Gastrocnemius medialis (tissue), 4 donors: ENCODE data around the gene MAGEB17.

Experiments used
- POLR2A ChIP-seq, 2 donors: fragments of 450-650 bp; IDR thresholded peaks; one replicate each; pipeline ENCODE4 v1.6.1; 2017; ENCODE audit warnings: antibody characterized with exemption in 2 of 2, mild to moderate bottlenecking in 2 of 2, moderate library complexity in 2 of 2
- TF ChIP-seq, protein P1 (sequence below), 5 experiments: fragments of 450-650 bp in 3 of 5; fragments of 200-600 bp in 2 of 5; sonication (generic) in 2 of 5; IDR thresholded peaks in 4 of 5; conservative IDR thresholded peaks in 1 of 5; 1 replicate in 4 of 5; 2 replicates in 1 of 5; pipeline ENCODE4 v1.5.1; 2016 to 2019; ENCODE audit warnings: antibody characterized with exemption in 5 of 5, mild to moderate bottlenecking in 3 of 5, moderate library complexity in 3 of 5

DNA sequence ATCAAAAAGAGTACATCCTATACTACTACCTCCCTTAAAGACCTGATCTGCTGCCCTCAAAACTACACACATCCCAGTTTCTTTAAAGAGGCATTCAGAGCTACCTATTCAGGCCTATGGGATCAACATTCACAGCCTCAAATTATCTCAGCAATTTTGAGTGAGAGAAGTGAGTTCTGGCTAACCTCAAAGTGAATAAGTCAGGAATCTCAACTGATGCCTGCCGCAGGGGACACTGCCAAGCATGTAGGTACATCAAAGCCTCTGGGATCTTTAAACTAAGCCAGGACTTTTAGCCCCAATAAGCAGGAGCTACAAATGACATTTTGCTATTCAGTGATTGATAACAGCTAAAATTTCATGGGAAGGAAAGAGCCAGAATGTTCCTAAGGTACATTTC, 32.3 kb upstream of the MAGEB17 start:
- TF ChIP-seq, protein P1, sequence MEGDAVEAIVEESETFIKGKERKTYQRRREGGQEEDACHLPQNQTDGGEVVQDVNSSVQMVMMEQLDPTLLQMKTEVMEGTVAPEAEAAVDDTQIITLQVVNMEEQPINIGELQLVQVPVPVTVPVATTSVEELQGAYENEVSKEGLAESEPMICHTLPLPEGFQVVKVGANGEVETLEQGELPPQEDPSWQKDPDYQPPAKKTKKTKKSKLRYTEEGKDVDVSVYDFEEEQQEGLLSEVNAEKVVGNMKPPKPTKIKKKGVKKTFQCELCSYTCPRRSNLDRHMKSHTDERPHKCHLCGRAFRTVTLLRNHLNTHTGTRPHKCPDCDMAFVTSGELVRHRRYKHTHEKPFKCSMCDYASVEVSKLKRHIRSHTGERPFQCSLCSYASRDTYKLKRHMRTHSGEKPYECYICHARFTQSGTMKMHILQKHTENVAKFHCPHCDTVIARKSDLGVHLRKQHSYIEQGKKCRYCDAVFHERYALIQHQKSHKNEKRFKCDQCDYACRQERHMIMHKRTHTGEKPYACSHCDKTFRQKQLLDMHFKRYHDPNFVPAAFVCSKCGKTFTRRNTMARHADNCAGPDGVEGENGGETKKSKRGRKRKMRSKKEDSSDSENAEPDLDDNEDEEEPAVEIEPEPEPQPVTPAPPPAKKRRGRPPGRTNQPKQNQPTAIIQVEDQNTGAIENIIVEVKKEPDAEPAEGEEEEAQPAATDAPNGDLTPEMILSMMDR (IDR thresholded peaks at IDR 0.05 in 4 of 5, conservative IDR thresholded peaks at IDR 0.05 in 1 of 5), result no peak
- no peak for TF ChIP-seq POLR2A (IDR thresholded peaks at IDR 0.05)
